Neural progenitor cell (in vitro differentiated cells): Measurements from ENCODE around the gene PUS3. TPM values are rescaled to one million over a fixed set of nuclear protein-coding genes. Genes with fewer than 3 reads are reported as not detected.

Experiments used
- DNase-seq: peaks from one replicate; pipeline ENCODE4 v3.0.0-alpha.2; 2016; ENCODE audit warnings: low spot score
- H2AFZ ChIP-seq: fragments of 200-600 bp; sonication (generic); replicated peaks from 2 replicates; pipeline ENCODE4 v1.6.1; 2016; ENCODE audit warnings: antibody characterized with exemption
- H3F3A ChIP-seq: fragments of 200-600 bp; sonication (generic); 2 replicates; pipeline ENCODE4 v1.6.1; 2016; ENCODE audit warnings: antibody characterized with exemption, low read depth
- H3K27ac ChIP-seq: fragments of 200-600 bp; sonication (generic); 2 replicates; pipeline ENCODE4 v1.5.1; 2016; ENCODE audit warnings: mild to moderate bottlenecking
- H3K27me3 ChIP-seq: fragments of 200-600 bp; sonication (generic); 2 replicates; pipeline ENCODE4 v1.6.1; 2016; ENCODE audit warnings: mild to moderate bottlenecking, moderate library complexity
- H3K36me3 ChIP-seq: fragments of 200-600 bp; sonication (generic); 2 replicates; pipeline ENCODE4 v1.5.1; 2016
- H3K4me1 ChIP-seq: fragments of 200-600 bp; sonication (generic); 2 replicates; pipeline ENCODE4 v1.6.1; 2016; ENCODE audit warnings: mixed run types
- H3K4me2 ChIP-seq: fragments of 200-600 bp; sonication (generic); 2 replicates; pipeline ENCODE4 v1.6.1; 2016
- H3K4me3 ChIP-seq: fragments of 200-600 bp; sonication (generic); 2 replicates; pipeline ENCODE4 v1.5.1; 2016
- H3K79me2 ChIP-seq: fragments of 200-600 bp; sonication (generic); 2 replicates; pipeline ENCODE4 v1.6.1; 2016; ENCODE audit warnings: low read depth
- H3K9ac ChIP-seq: fragments of 200-600 bp; sonication (generic); 2 replicates; pipeline ENCODE4 v1.6.1; 2016
- H3K9me3 ChIP-seq: fragments of 200-600 bp; sonication (generic); 2 replicates; pipeline ENCODE4 v1.5.1; 2016; ENCODE audit warnings: low read depth
- H4K20me1 ChIP-seq: fragments of 200-600 bp; sonication (generic); 2 replicates; pipeline ENCODE4 v1.6.1; 2016; ENCODE audit warnings: low read depth
- H3K27ac Mint-ChIP-seq: 3 replicates; pipeline ENCODE4 v1.8.0; 2021; ENCODE audit warnings: mixed read lengths
- H3K27me3 Mint-ChIP-seq: 2 replicates; pipeline ENCODE4 v1.8.0; 2022; ENCODE audit warnings: low read depth, mild to moderate bottlenecking, inconsistent platforms, moderate library complexity, mixed read lengths; ENCODE audit not compliant: insufficient read depth
- H3K36me3 Mint-ChIP-seq: 3 replicates; pipeline ENCODE4 v1.8.0; 2021; ENCODE audit warnings: mixed read lengths
- H3K4me1 Mint-ChIP-seq: 3 replicates; pipeline ENCODE4 v1.8.0; 2021; ENCODE audit warnings: mixed read lengths
- H3K4me3 Mint-ChIP-seq: 3 replicates; pipeline ENCODE4 v1.8.0; 2021; ENCODE audit warnings: mild to moderate bottlenecking, moderate library complexity, mixed read lengths
- H3K9me3 Mint-ChIP-seq: 3 replicates; pipeline ENCODE4 v1.8.0; 2020; ENCODE audit warnings: mixed read lengths
- EZH2 ChIP-seq: fragments of 200-600 bp; sonication (generic); IDR thresholded peaks from 2 replicates; pipeline ENCODE4 v1.6.1; 2017; ENCODE audit warnings: antibody characterized with exemption, mild to moderate bottlenecking, moderate library complexity
- EZH2phosphoT487 ChIP-seq: fragments of 200-600 bp; sonication (generic); IDR thresholded peaks from 2 replicates; pipeline ENCODE4 v1.6.1; 2017; ENCODE audit warnings: antibody characterized with exemption
- total RNA-seq: library from RNA; depleted of rRNA; stranded (reverse); fragments of >200 nt; gene quantifications from 2 replicates; pipeline ENCODE4 v1.2.3, GENCODE V29; 2015; ENCODE audit warnings: low replicate concordance
- TF ChIP-seq, protein P1 (sequence below): fragments of 200-600 bp; sonication (generic); IDR thresholded peaks from 2 replicates; pipeline ENCODE4 v1.5.1; 2017; ENCODE audit warnings: antibody characterized with exemption, mild to moderate bottlenecking

The PUS3 gene
- total RNA-seq, 1 donor from 2014 or later: 22.1 TPM

DNA sequence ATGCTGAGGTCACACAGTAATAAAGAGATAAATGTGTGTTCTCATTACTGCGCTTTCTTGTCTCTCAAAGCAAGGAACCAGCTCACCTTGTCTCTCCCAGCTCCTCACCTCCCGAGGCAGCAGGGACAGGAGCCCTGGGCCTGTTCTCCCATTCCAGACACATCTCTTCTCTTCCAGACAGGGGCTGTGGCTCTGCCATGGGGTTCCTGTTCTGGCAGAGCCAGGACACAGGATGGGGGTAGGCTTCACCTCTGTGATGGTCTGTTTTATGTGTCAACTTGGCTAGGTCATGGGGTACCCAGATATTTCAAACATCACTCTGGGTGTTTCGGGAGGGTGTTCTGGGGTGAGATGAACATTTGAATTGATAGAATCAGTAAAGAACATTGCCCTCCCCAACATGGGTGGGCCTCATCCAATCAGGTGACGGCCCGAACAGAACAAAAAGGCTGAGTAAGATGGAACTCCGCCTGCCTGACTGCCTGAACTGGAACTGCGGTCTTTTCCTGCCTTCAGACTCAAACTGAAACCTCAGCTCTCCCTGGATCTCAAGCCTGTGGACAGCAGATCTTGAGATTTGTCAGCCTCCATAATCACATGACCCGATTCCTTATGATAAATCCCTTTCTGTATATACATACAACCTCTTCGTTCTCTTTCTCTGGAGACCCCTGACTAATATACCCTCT lies 40.8 kb upstream of the PUS3 start:
- Histone ChIP-seq H3K79me2 (no peaks in the 10 kb centered on the region), H4K20me1 (no peaks in the 10 kb centered on the region), H3K4me3 (no peak overlapping the region), H3K4me2 (no peak overlapping the region), H3K4me1 (peaks cover 8% of the 10 kb centered on the region), H3K27ac (no peak overlapping the region), H3K36me3 (no peaks in the 10 kb centered on the region), H3F3A (peaks cover 5% of the 10 kb centered on the region), H3K9ac (no peak overlapping the region), H2AFZ (no peak overlapping the region), H3K9me3 (no peaks in the 10 kb centered on the region), H3K27me3 (no peaks in the 10 kb centered on the region)
- peaks cover 12% of the 10 kb centered on the region for H3K27me3 Mint-ChIP-seq
- peak overlapping the region; percentile 72 for H3K27ac Mint-ChIP-seq
- peaks cover 3% of the 10 kb centered on the region for H3K9me3 Mint-ChIP-seq
- peaks cover 3% of the 10 kb centered on the region for H3K36me3 Mint-ChIP-seq
- TF ChIP-seq EZH2phosphoT487 (no peak), EZH2 (no peak)
- TF ChIP-seq, protein P1, sequence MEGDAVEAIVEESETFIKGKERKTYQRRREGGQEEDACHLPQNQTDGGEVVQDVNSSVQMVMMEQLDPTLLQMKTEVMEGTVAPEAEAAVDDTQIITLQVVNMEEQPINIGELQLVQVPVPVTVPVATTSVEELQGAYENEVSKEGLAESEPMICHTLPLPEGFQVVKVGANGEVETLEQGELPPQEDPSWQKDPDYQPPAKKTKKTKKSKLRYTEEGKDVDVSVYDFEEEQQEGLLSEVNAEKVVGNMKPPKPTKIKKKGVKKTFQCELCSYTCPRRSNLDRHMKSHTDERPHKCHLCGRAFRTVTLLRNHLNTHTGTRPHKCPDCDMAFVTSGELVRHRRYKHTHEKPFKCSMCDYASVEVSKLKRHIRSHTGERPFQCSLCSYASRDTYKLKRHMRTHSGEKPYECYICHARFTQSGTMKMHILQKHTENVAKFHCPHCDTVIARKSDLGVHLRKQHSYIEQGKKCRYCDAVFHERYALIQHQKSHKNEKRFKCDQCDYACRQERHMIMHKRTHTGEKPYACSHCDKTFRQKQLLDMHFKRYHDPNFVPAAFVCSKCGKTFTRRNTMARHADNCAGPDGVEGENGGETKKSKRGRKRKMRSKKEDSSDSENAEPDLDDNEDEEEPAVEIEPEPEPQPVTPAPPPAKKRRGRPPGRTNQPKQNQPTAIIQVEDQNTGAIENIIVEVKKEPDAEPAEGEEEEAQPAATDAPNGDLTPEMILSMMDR: no peak
- peaks cover 38% of the 10 kb centered on the region for H3K4me1 Mint-ChIP-seq
- no peak overlapping the region for H3K4me3 Mint-ChIP-seq
- no peak for DNase-seq

DNA sequence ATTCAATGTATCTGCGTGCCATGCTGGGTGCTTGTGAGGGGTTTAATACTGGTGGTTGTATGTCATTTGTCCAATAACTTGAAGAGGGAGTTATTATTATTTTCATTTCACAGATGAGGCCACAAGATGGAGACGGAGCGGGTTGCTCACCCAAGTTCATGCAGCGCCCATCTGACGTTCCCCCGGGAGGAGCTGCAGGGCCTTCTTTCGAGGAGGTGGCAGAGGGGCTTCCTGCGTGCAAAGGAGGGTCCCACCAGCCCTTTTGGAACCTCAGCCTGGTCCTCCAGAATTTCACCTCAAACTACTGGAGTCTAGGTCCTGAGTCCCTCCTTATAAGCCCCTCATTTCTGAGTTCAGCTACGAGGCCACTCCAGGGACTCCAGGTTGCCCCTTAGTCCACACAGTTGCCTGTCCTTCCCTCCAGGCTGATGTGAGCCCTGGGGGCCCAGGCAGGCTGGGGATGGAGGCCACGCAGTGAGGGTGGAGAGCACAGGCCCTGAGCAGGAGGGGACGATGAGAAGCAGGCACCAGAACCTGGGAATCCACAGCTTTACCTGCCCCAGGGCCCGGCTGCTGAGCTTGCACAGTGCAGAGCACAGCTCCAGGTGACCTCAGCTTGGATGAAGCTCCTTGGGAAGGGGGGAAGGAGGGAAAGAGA lies 39.9 kb upstream of the PUS3 start:
- H3K27me3 ChIP-seq: no peaks in the 10 kb centered on the region
- Mint-ChIP-seq H3K27me3 (peaks cover 12% of the 10 kb centered on the region), H3K36me3 (peaks cover 3% of the 10 kb centered on the region), H3K27ac (no peak overlapping the region), H3K4me1 (peaks cover 46% of the 10 kb centered on the region), H3K4me3 (no peak overlapping the region), H3K9me3 (peaks cover 3% of the 10 kb centered on the region)
- H3K4me2 ChIP-seq: no peak overlapping the region
- TF ChIP-seq, protein P1: no peak
- TF ChIP-seq EZH2 (no peak), EZH2phosphoT487 (no peak)
- peaks cover 8% of the 10 kb centered on the region for H3K4me1 ChIP-seq
- H4K20me1 ChIP-seq: no peaks in the 10 kb centered on the region
- no peaks in the 10 kb centered on the region for H3K36me3 ChIP-seq
- H3K9me3 ChIP-seq: no peaks in the 10 kb centered on the region
- H2AFZ ChIP-seq: no peak overlapping the region
- no peak overlapping the region for H3K9ac ChIP-seq
- peaks cover 5% of the 10 kb centered on the region for H3F3A ChIP-seq
- DNase-seq: no peak
- no peaks in the 10 kb centered on the region for H3K79me2 ChIP-seq
- no peak overlapping the region for H3K27ac ChIP-seq
- H3K4me3 ChIP-seq: no peak overlapping the region

DNA sequence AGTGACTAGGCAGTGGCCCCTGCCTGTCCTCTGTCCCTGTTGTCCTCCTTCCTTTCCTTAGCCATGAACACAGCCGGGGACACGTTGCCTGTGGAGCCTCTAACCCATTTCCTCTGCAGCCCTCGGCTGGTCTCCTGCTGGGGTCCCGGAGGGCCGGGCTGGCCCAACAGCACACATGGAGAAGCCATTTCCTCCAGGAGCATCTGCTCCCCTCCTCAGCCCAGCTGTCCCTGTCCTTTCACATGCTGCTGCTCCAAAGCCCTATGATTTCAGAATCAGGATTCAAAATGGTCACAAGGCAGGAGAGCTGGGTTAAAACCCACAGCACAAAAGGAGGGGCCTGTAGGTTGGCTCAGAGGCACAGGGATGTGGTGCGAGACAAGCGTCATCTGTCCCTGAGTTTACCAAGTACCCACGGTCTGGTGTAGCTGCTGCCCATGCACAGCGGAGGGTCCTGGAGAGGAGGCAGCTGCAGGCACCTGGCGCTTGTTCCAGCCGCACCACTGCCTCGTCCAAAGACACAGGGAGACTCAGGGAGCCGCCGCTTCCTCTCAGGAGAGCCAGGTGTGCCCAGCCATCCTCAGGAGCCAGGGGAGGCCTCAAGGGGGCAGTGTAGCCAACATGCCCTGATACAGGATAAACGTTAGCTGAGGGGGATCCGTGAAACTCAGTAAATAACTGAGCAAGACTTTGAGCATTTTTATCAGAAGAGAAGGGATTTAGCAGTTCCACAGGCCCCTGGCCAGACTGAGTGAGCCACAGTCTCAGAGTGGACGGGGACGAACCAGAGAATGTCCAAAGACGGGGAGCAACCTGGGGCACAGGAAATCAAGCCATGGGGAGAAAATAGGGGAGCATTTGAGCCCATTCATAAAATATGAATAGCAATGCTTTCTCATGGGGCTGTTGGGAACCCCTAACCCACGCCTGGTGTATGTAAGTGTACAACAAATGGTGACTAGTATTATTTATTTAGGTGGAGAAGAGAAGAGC lies 38.9 kb upstream of the PUS3 start:
- peaks cover 3% of the 10 kb centered on the region for H3K9me3 Mint-ChIP-seq

More for the DNA sequence above, 38.9 kb upstream of the PUS3 start:
- Histone ChIP-seq H3K4me2 (peak overlapping the region; percentile 23), H4K20me1 (no peaks in the 10 kb centered on the region), H2AFZ (peak overlapping the region; percentile 90), H3K9me3 (no peaks in the 10 kb centered on the region), H3K27ac (no peak overlapping the region), H3K4me3 (no peak overlapping the region), H3K9ac (no peak overlapping the region), H3K79me2 (no peaks in the 10 kb centered on the region), H3K4me1 (peaks cover 8% of the 10 kb centered on the region), H3F3A (peaks cover 5% of the 10 kb centered on the region), H3K36me3 (no peaks in the 10 kb centered on the region), H3K27me3 (no peaks in the 10 kb centered on the region)
- Mint-ChIP-seq H3K27me3 (peaks cover 12% of the 10 kb centered on the region), H3K4me3 (no peak overlapping the region), H3K4me1 (peaks cover 49% of the 10 kb centered on the region), H3K36me3 (peaks cover 3% of the 10 kb centered on the region), H3K27ac (peak overlapping the region; percentile 80)
- TF ChIP-seq EZH2: no peak
- TF ChIP-seq, protein P1: peak; percentile 95
- no peak for TF ChIP-seq EZH2phosphoT487
- DNase-seq: peak; percentile 80
